22Rv1 (cell line): Measurements from ENCODE around the gene CA10.

Experiments
- ZFX ChIP-seq: fragments of 450-650 bp; IDR thresholded peaks from 2 replicates; pipeline ENCODE4 v1.6.1; 2017; ENCODE audit warnings: antibody characterized with exemption, borderline replicate concordance
- TF ChIP-seq, protein P1 (sequence below): fragments of 450-650 bp; IDR thresholded peaks from 2 replicates; pipeline ENCODE4 v1.5.1; 2017; ENCODE audit warnings: mild to moderate bottlenecking

- TF ChIP-seq, protein P1, sequence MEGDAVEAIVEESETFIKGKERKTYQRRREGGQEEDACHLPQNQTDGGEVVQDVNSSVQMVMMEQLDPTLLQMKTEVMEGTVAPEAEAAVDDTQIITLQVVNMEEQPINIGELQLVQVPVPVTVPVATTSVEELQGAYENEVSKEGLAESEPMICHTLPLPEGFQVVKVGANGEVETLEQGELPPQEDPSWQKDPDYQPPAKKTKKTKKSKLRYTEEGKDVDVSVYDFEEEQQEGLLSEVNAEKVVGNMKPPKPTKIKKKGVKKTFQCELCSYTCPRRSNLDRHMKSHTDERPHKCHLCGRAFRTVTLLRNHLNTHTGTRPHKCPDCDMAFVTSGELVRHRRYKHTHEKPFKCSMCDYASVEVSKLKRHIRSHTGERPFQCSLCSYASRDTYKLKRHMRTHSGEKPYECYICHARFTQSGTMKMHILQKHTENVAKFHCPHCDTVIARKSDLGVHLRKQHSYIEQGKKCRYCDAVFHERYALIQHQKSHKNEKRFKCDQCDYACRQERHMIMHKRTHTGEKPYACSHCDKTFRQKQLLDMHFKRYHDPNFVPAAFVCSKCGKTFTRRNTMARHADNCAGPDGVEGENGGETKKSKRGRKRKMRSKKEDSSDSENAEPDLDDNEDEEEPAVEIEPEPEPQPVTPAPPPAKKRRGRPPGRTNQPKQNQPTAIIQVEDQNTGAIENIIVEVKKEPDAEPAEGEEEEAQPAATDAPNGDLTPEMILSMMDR: no peak
- TF ChIP-seq ZFX: no peak
These were observed 237.0 kb downstream of the CA10 start for GRCh38 chr17:51921500-51921899.
